Mesenchymal stem cell (in vitro differentiated cells and primary cell): Measurements from ENCODE around the gene CASKIN2.

Experiments
- DNase-seq: peaks from one replicate; pipeline ENCODE4 v3.0.0-alpha.2; 2013
- H2AFZ ChIP-seq: one replicate; pipeline ENCODE4 v1.6.1; 2013; ENCODE audit warnings: low read depth, mild to moderate bottlenecking, control low read depth, inconsistent platforms, low read length, moderate library complexity
- H2AK5ac ChIP-seq: 2 replicates; pipeline ENCODE4 v1.6.1; 2013; ENCODE audit warnings: low read length, moderate library complexity, mild to moderate bottlenecking, inconsistent platforms; ENCODE audit not compliant: severe bottlenecking
- H2BK120ac ChIP-seq: one replicate; pipeline ENCODE4 v1.6.1; 2013; ENCODE audit warnings: low read depth, mild to moderate bottlenecking, inconsistent platforms, low read length, moderate library complexity
- H2BK12ac ChIP-seq, 2 experiments: one replicate each; pipeline ENCODE4 v1.6.1; 2013; ENCODE audit warnings: inconsistent platforms in 2 of 2, low read length in 2 of 2, mild to moderate bottlenecking in 2 of 2, moderate library complexity in 2 of 2, control low read depth in 1 of 2
- H2BK15ac ChIP-seq: one replicate; pipeline ENCODE4 v1.6.1; 2013; ENCODE audit warnings: mild to moderate bottlenecking, low read depth, inconsistent platforms; ENCODE audit not compliant: poor library complexity, severe bottlenecking
- H2BK5ac ChIP-seq: 2 replicates; pipeline ENCODE4 v1.6.1; 2013; ENCODE audit warnings: low read depth, mild to moderate bottlenecking, low read length, control low read depth, inconsistent platforms; ENCODE audit not compliant: poor library complexity, severe bottlenecking
- H3K14ac ChIP-seq, 2 experiments: one replicate each; pipeline ENCODE4 v1.6.1; 2013; ENCODE audit warnings: inconsistent platforms in 2 of 2, low read length in 2 of 2, control low read depth in 1 of 2, mild to moderate bottlenecking in 1 of 2, moderate library complexity in 1 of 2
- H3K18ac ChIP-seq, 2 experiments: one replicate each; pipeline ENCODE4 v1.6.1; 2013; ENCODE audit warnings: inconsistent platforms in 2 of 2, low read length in 2 of 2, control low read depth in 1 of 2, low read depth in 1 of 2, mild to moderate bottlenecking in 1 of 2
- H3K23ac ChIP-seq, 2 experiments: one replicate each; pipeline ENCODE4 v1.6.1; 2013; ENCODE audit warnings: inconsistent platforms in 2 of 2, low read length in 2 of 2, mild to moderate bottlenecking in 2 of 2, moderate library complexity in 2 of 2, control low read depth in 1 of 2
- H3K27ac ChIP-seq: 2 replicates; pipeline ENCODE4 v1.5.1; 2013; ENCODE audit warnings: mild to moderate bottlenecking, moderate library complexity, low read length, control low read depth, inconsistent platforms; ENCODE audit not compliant: poor library complexity, severe bottlenecking
- H3K27me3 ChIP-seq, 2 experiments: 2 replicates each; pipeline versions ENCODE4 v1.6.1 to v1.7.0; 2013; ENCODE audit warnings: low read length in 2 of 2, mild to moderate bottlenecking in 2 of 2, moderate library complexity in 2 of 2, control low read depth in 1 of 2, inconsistent platforms in 1 of 2; ENCODE audit not compliant: control insufficient read depth in 1 of 2, insufficient read depth in 1 of 2
- H3K36me3 ChIP-seq, 2 experiments: 2 replicates each; pipeline versions ENCODE4 v1.6.1 to v1.7.0; 2013; ENCODE audit warnings: low read length in 2 of 2, control low read depth in 1 of 2, inconsistent platforms in 1 of 2, low read depth in 1 of 2, mild to moderate bottlenecking in 1 of 2; ENCODE audit not compliant: insufficient read depth in 2 of 2, control insufficient read depth in 1 of 2
- H3K4ac ChIP-seq, 2 experiments: one replicate each; pipeline ENCODE4 v1.6.1; 2013; ENCODE audit warnings: inconsistent platforms in 2 of 2, low read length in 2 of 2, mild to moderate bottlenecking in 2 of 2, moderate library complexity in 2 of 2, control low read depth in 1 of 2, low read depth in 1 of 2
- H3K4me1 ChIP-seq: 2 replicates; pipeline ENCODE4 v1.6.1; 2013; ENCODE audit warnings: low read depth, low read length, control low read depth; ENCODE audit not compliant: control insufficient read depth, insufficient read depth
- H3K4me2 ChIP-seq: 2 replicates; pipeline ENCODE4 v1.6.1; 2013; ENCODE audit warnings: low read length, mild to moderate bottlenecking, inconsistent platforms; ENCODE audit not compliant: poor library complexity, severe bottlenecking
- H3K4me3 ChIP-seq, 2 experiments: 2 replicates each; pipeline versions ENCODE4 v1.5.1 to v1.7.0; 2013; ENCODE audit warnings: low read length in 2 of 2, mild to moderate bottlenecking in 2 of 2, control low read depth in 1 of 2, low read depth in 1 of 2; ENCODE audit not compliant: insufficient read depth in 1 of 2
- H3K79me1 ChIP-seq: replicated peaks from 2 replicates; pipeline ENCODE4 v1.6.1; 2013; ENCODE audit warnings: mild to moderate bottlenecking, control low read depth, low read length, inconsistent platforms; ENCODE audit not compliant: poor library complexity, severe bottlenecking
- H3K9ac ChIP-seq: 2 replicates; pipeline ENCODE4 v1.7.0; 2013; ENCODE audit warnings: mild to moderate bottlenecking, low read length, moderate library complexity
- H3K9me3 ChIP-seq: 2 replicates; pipeline ENCODE4 v1.7.0; 2013; ENCODE audit warnings: mild to moderate bottlenecking, low read length; ENCODE audit not compliant: control insufficient read depth
- H4K8ac ChIP-seq: one replicate; pipeline ENCODE4 v1.6.1; 2013; ENCODE audit warnings: inconsistent platforms, mild to moderate bottlenecking, low read length, moderate library complexity
- H4K91ac ChIP-seq: one replicate; pipeline ENCODE4 v1.6.1; 2013; ENCODE audit warnings: mild to moderate bottlenecking, low read length, inconsistent platforms
- WGBS: methylation state at CpG from one replicate; pipeline ENCODE4 v1.1.7; 2013; ENCODE audit warnings: mixed read lengths; 5-methylcytosine and 5-hydroxymethylcytosine counted together

Gene CASKIN2

GRCh38 chr17:75486151-75486550, 29.2 kb downstream of the CASKIN2 start:
- Histone ChIP-seq H3K4me2 (no peak overlapping the region), H3K4me1 (peaks cover 10% of the 10 kb centered on the region), H2BK12ac (no peak overlapping the region), H3K14ac (no peak overlapping the region), H2AFZ (no peak overlapping the region), H3K27me3 (no peaks in the 10 kb centered on the region), H3K4me3 (no peak overlapping the region), H3K9ac (no peak overlapping the region), H4K8ac (no peak overlapping the region), H3K36me3 (peaks cover 4 to 62% of the 10 kb centered on the region in 2 experiments), H2AK5ac (no peak overlapping the region), H2BK15ac (no peak overlapping the region), H2BK120ac (no peak overlapping the region), H3K79me1 (peaks cover 34% of the 10 kb centered on the region), H4K91ac (no peak overlapping the region), H3K9me3 (no peaks in the 10 kb centered on the region), H2BK5ac (no peak overlapping the region), H3K23ac (no peak overlapping the region), H3K27ac (no peak overlapping the region), H3K18ac (no peak overlapping the region), H3K4ac (no peak overlapping the region)
- 98% methylated on average over 14 of the region's 14 CpGs for WGBS
- no peak for DNase-seq

- Histone ChIP-seq H3K27ac (no peak overlapping the region), H3K23ac (no peak overlapping the region), H2AK5ac (no peak overlapping the region), H3K4ac (no peak overlapping the region), H4K91ac (no peak overlapping the region), H3K14ac (no peak overlapping the region), H3K18ac (no peak overlapping the region), H2BK120ac (no peak overlapping the region), H2AFZ (no peak overlapping the region), H2BK12ac (no peak overlapping the region), H3K79me1 (peaks cover 38% of the 10 kb centered on the region), H2BK5ac (no peak overlapping the region), H3K36me3 (peaks cover 4 to 62% of the 10 kb centered on the region in 2 experiments), H3K9ac (no peak overlapping the region), H3K4me2 (no peak overlapping the region), H3K27me3 (no peaks in the 10 kb centered on the region), H2BK15ac (no peak overlapping the region), H3K9me3 (no peaks in the 10 kb centered on the region), H3K4me3 (no peak overlapping the region), H3K4me1 (peaks cover 10% of the 10 kb centered on the region), H4K8ac (no peak overlapping the region)
- no peak for DNase-seq
- WGBS = 94% methylated on average over 12 of the region's 12 CpGs
Measured at GRCh38 chr17:75485688-75486087, 29.6 kb downstream of the CASKIN2 start.

- Histone ChIP-seq H2AFZ (no peak overlapping the region), H3K4me2 (no peak overlapping the region), H3K9ac (no peak overlapping the region), H3K27ac (no peak overlapping the region), H4K91ac (no peak overlapping the region), H3K23ac (no peak overlapping the region), H2AK5ac (no peak overlapping the region), H3K79me1 (peaks cover 52% of the 10 kb centered on the region), H3K18ac (no peak overlapping the region), H3K27me3 (no peaks in the 10 kb centered on the region), H3K4me1 (peaks cover 17% of the 10 kb centered on the region), H2BK5ac (no peak overlapping the region), H2BK120ac (no peak overlapping the region), H3K36me3 (peaks cover 4 to 39% of the 10 kb centered on the region in 2 experiments), H3K9me3 (no peaks in the 10 kb centered on the region), H2BK12ac (no peak overlapping the region), H4K8ac (no peak overlapping the region), H2BK15ac (no peak overlapping the region), H3K4me3 (no peak overlapping the region), H3K4ac (no peak overlapping the region), H3K14ac (no peak overlapping the region)
- DNase-seq = no peak
- WGBS = 93% methylated on average over 13 of the region's 16 CpGs
Measured at GRCh38 chr17:75482098-75482942, 33.0 kb downstream of the CASKIN2 start.

GRCh38 chr17:75481194-75482068, 33.9 kb downstream of the CASKIN2 start:
- Histone ChIP-seq H3K36me3 (peaks cover 3 to 39% of the 10 kb centered on the region in 2 experiments), H2AFZ (no peak overlapping the region), H2BK12ac (no peak overlapping the region), H2BK5ac (no peak overlapping the region), H3K4ac (no peak overlapping the region), H3K4me1 (peaks cover 13% of the 10 kb centered on the region), H3K18ac (no peak overlapping the region), H2AK5ac (peak overlapping the region; percentile 24), H3K9ac (no peak overlapping the region), H3K23ac (no peak overlapping the region), H3K14ac (no peak overlapping the region), H2BK15ac (no peak overlapping the region), H2BK120ac (no peak overlapping the region), H4K91ac (no peak overlapping the region), H3K4me3 (no peak overlapping the region), H3K4me2 (no peak overlapping the region), H4K8ac (no peak overlapping the region), H3K79me1 (peaks cover 56% of the 10 kb centered on the region), H3K27me3 (no peaks in the 10 kb centered on the region), H3K9me3 (no peaks in the 10 kb centered on the region), H3K27ac (no peak overlapping the region)
- WGBS = 89% methylated on average over 12 of the region's 13 CpGs
- no peak for DNase-seq
